H9 (cell line): ENCODE measurements around the gene MLIP. TPM values are rescaled to one million over a fixed set of nuclear protein-coding genes. Genes with fewer than 3 reads are reported as not detected.

Source experiments
- DNase-seq: peaks from one replicate; pipeline ENCODE4 v3.0.0-alpha.2; 2017
- H2AFZ ChIP-seq: one replicate; pipeline ENCODE4 v1.6.1; 2013; ENCODE audit warnings: mild to moderate bottlenecking, low read length, control low read depth, moderate library complexity
- H2AK5ac ChIP-seq: 2 replicates; pipeline ENCODE4 v1.6.1; 2013; ENCODE audit warnings: low read length, control low read depth, mixed read lengths; ENCODE audit not compliant: insufficient read length
- H2BK120ac ChIP-seq: one replicate; pipeline ENCODE4 v1.6.1; 2013; ENCODE audit warnings: low read depth, mild to moderate bottlenecking, low read length, control low read depth, inconsistent platforms; ENCODE audit not compliant: poor library complexity, severe bottlenecking
- H2BK12ac ChIP-seq: 2 replicates; pipeline ENCODE4 v1.6.1; 2013; ENCODE audit warnings: low read length, control low read depth, mixed read lengths, low read depth; ENCODE audit not compliant: insufficient read length
- H2BK15ac ChIP-seq: 2 replicates; pipeline ENCODE4 v1.6.1; 2013; ENCODE audit warnings: low read depth, low read length, control low read depth
- H2BK20ac ChIP-seq: one replicate; pipeline ENCODE4 v1.6.1; 2013; ENCODE audit warnings: low read depth, mild to moderate bottlenecking, low read length, control low read depth, inconsistent platforms; ENCODE audit not compliant: poor library complexity, severe bottlenecking
- H2BK5ac ChIP-seq: 2 replicates; pipeline ENCODE4 v1.6.1; 2013; ENCODE audit warnings: low read length, control low read depth, mixed read lengths; ENCODE audit not compliant: insufficient read length
- H3K14ac ChIP-seq: 2 replicates; pipeline ENCODE4 v1.6.1; 2013; ENCODE audit warnings: low read length, control low read depth; ENCODE audit not compliant: insufficient read depth
- H3K18ac ChIP-seq: 2 replicates; pipeline ENCODE4 v1.6.1; 2013; ENCODE audit warnings: low read depth, mild to moderate bottlenecking, mixed read lengths, low read length, control low read depth; ENCODE audit not compliant: insufficient read length
- H3K23ac ChIP-seq: 2 replicates; pipeline ENCODE4 v1.6.1; 2013; ENCODE audit warnings: low read length, control low read depth, mixed read lengths, low read depth; ENCODE audit not compliant: insufficient read length
- H3K23me2 ChIP-seq: 2 replicates; pipeline ENCODE4 v1.6.1; 2013; ENCODE audit warnings: low read depth, mild to moderate bottlenecking, mixed read lengths, low read length, control low read depth; ENCODE audit not compliant: insufficient read length, poor library complexity, severe bottlenecking
- H3K27ac ChIP-seq: 2 replicates; pipeline ENCODE4 v1.5.1; 2013; ENCODE audit warnings: low read length, control low read depth, mixed read lengths, low read depth; ENCODE audit not compliant: insufficient read length
- H3K27me3 ChIP-seq: 2 replicates; pipeline ENCODE4 v1.6.1; 2013; ENCODE audit warnings: low read length, control low read depth, inconsistent platforms; ENCODE audit not compliant: insufficient read depth
- H3K4ac ChIP-seq: 2 replicates; pipeline ENCODE4 v1.6.1; 2013; ENCODE audit warnings: low read depth, mild to moderate bottlenecking, control low read depth, inconsistent platforms, low read length, moderate library complexity
- H3K4me1 ChIP-seq: 2 replicates; pipeline ENCODE4 v1.6.1; 2013; ENCODE audit warnings: low read length, control low read depth, inconsistent platforms; ENCODE audit not compliant: insufficient read depth
- H3K4me2 ChIP-seq: 2 replicates; pipeline ENCODE4 v1.6.1; 2013; ENCODE audit warnings: low read length, control low read depth, mixed read lengths; ENCODE audit not compliant: insufficient read length, insufficient read depth
- H3K56ac ChIP-seq: 2 replicates; pipeline ENCODE4 v1.6.1; 2013; ENCODE audit warnings: low read depth, mild to moderate bottlenecking, mixed read lengths, low read length, control low read depth; ENCODE audit not compliant: insufficient read length
- H3K79me1 ChIP-seq: 2 replicates; pipeline ENCODE4 v1.6.1; 2013; ENCODE audit warnings: low read depth, mild to moderate bottlenecking, moderate library complexity, low read length, control low read depth, inconsistent platforms; ENCODE audit not compliant: insufficient read depth, poor library complexity, severe bottlenecking
- H3K79me2 ChIP-seq: 2 replicates; pipeline ENCODE4 v1.6.1; 2013; ENCODE audit warnings: low read length, control low read depth, inconsistent platforms; ENCODE audit not compliant: insufficient read depth
- H3K9ac ChIP-seq: 2 replicates; pipeline ENCODE4 v1.6.1; 2013; ENCODE audit warnings: low read length, control low read depth, mixed read lengths; ENCODE audit not compliant: insufficient read length; ENCODE audit errors: extremely low read depth
- H3K9me3 ChIP-seq: one replicate; pipeline ENCODE4 v1.6.1; 2013; ENCODE audit warnings: low read depth, low read length, inconsistent platforms; ENCODE audit not compliant: control insufficient read depth
- H3T11ph ChIP-seq: one replicate; pipeline ENCODE4 v1.6.1; 2013; ENCODE audit warnings: mild to moderate bottlenecking, low read length, control low read depth, inconsistent platforms
- H4K20me1 ChIP-seq: one replicate; pipeline ENCODE4 v1.6.1; 2013; ENCODE audit not compliant: control insufficient read depth, insufficient read length, insufficient read depth
- H4K5ac ChIP-seq: 2 replicates; pipeline ENCODE4 v1.6.1; 2013; ENCODE audit warnings: low read depth, mild to moderate bottlenecking, mixed read lengths, low read length, control low read depth; ENCODE audit not compliant: insufficient read length
- H4K8ac ChIP-seq: replicated peaks from 2 replicates; pipeline ENCODE4 v1.6.1; 2013; ENCODE audit warnings: low read length, control low read depth, mixed read lengths, low read depth; ENCODE audit not compliant: insufficient read length
- H4K91ac ChIP-seq: 2 replicates; pipeline ENCODE4 v1.6.1; 2013; ENCODE audit warnings: low read depth, mild to moderate bottlenecking, moderate library complexity, mixed read lengths, low read length, control low read depth; ENCODE audit not compliant: insufficient read length
- H3K27ac Mint-ChIP-seq, 3 experiments: 2 replicates in 2 of 3; 3 replicates in 1 of 3; pipeline ENCODE4 v1.8.0; 2020 to 2021; ENCODE audit warnings: mixed read lengths in 3 of 3, mild to moderate bottlenecking in 1 of 3, moderate library complexity in 1 of 3
- H3K27me3 Mint-ChIP-seq: 2 replicates; pipeline ENCODE4 v1.8.0; 2021; ENCODE audit warnings: low read depth, mild to moderate bottlenecking, moderate library complexity, mixed read lengths
- H3K36me3 Mint-ChIP-seq, 3 experiments: 2 replicates in 2 of 3; 3 replicates in 1 of 3; pipeline ENCODE4 v1.8.0; 2020 to 2021; ENCODE audit warnings: low read depth in 3 of 3, mixed read lengths in 3 of 3; ENCODE audit not compliant: insufficient read depth in 1 of 3
- H3K4me1 Mint-ChIP-seq, 2 experiments: 2 replicates each; pipeline ENCODE4 v1.8.0; 2020; ENCODE audit warnings: mixed read lengths in 2 of 2
- H3K4me3 Mint-ChIP-seq, 2 experiments: 2 replicates in 1 of 2; 3 replicates in 1 of 2; pipeline ENCODE4 v1.8.0; 2020 to 2021; ENCODE audit warnings: mild to moderate bottlenecking in 2 of 2, mixed read lengths in 2 of 2, moderate library complexity in 1 of 2
- H3K9me3 Mint-ChIP-seq, 2 experiments: 2 replicates in 1 of 2; 3 replicates in 1 of 2; pipeline ENCODE4 v1.8.0; 2020; ENCODE audit warnings: mild to moderate bottlenecking in 2 of 2, mixed read lengths in 2 of 2, moderate library complexity in 1 of 2
- WGBS: extraction: QIAGEN DNeasy Blood & Tissue Kit; methylation state at CpG from one replicate; pipeline ENCODE4 v1.1.7; 2013; ENCODE audit warnings: missing lambda C conversion rate, low lambda C conversion rate, mixed read lengths; ENCODE audit not compliant: insufficient read length; ENCODE audit errors: extremely low coverage; 5-methylcytosine and 5-hydroxymethylcytosine counted together
- total RNA-seq: library from RNA; stranded (reverse); gene quantifications from 2 replicates; pipeline ENCODE4 v1.2.1, GENCODE V29; 2021
- TF ChIP-seq, protein P1 (sequence below): fragments of 200-600 bp; sonication (generic); conservative IDR thresholded peaks from 3 replicates; pipeline ENCODE4 v1.8.0; 2021; ENCODE audit warnings: antibody characterized with exemption, mild to moderate bottlenecking

Gene MLIP
- total RNA-seq, 1 experiment from 2014 or later = not detected

DNA sequence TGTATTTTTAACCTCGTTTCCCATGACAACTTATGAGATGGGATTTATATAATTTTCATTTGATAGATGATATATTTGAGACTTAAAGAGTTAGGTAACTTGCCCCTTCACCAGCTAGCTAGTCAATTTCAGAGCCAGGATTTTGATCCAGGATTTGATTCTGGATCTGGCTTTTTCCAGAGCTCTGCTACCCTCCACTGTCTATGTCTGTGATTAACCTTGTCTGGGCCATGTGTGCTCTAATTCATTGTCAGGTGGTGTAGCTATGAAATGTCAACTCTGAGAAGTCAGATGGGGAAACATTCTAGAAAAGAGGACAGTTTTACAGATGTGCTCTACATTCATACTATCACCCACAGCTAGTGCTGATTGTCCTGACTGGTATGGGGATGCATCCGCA is 42.5 kb upstream of the MLIP start:
- Histone ChIP-seq H3K4ac (no peak overlapping the region), H3K56ac (no peak overlapping the region), H3K4me2 (no peak overlapping the region), H3K23me2 (no peaks in the 10 kb centered on the region), H2BK120ac (no peak overlapping the region), H2AFZ (no peak overlapping the region), H3K23ac (no peak overlapping the region), H3K9me3 (no peaks in the 10 kb centered on the region), H4K91ac (no peak overlapping the region), H2AK5ac (no peak overlapping the region), H4K5ac (no peak overlapping the region), H3K27me3 (no peaks in the 10 kb centered on the region), H3T11ph (no peak overlapping the region), H2BK5ac (no peak overlapping the region), H3K4me1 (no peaks in the 10 kb centered on the region; the same call in 1 of the 2 replicates), H2BK12ac (no peak overlapping the region), H3K9ac (no peak overlapping the region), H4K8ac (no peak overlapping the region), H3K27ac (no peak overlapping the region), H3K79me2 (no peaks in the 10 kb centered on the region), H2BK20ac (no peak overlapping the region), H2BK15ac (no peak overlapping the region), H3K14ac (no peak overlapping the region), H3K79me1 (no peaks in the 10 kb centered on the region), H3K18ac (no peak overlapping the region), H4K20me1 (no peaks in the 10 kb centered on the region)
- no peak overlapping the region for H3K4me3 Mint-ChIP-seq
- TF ChIP-seq, protein P1, sequence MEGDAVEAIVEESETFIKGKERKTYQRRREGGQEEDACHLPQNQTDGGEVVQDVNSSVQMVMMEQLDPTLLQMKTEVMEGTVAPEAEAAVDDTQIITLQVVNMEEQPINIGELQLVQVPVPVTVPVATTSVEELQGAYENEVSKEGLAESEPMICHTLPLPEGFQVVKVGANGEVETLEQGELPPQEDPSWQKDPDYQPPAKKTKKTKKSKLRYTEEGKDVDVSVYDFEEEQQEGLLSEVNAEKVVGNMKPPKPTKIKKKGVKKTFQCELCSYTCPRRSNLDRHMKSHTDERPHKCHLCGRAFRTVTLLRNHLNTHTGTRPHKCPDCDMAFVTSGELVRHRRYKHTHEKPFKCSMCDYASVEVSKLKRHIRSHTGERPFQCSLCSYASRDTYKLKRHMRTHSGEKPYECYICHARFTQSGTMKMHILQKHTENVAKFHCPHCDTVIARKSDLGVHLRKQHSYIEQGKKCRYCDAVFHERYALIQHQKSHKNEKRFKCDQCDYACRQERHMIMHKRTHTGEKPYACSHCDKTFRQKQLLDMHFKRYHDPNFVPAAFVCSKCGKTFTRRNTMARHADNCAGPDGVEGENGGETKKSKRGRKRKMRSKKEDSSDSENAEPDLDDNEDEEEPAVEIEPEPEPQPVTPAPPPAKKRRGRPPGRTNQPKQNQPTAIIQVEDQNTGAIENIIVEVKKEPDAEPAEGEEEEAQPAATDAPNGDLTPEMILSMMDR = no peak
- no peaks in the 10 kb centered on the region for H3K27me3 Mint-ChIP-seq
- no peak overlapping the region for H3K27ac Mint-ChIP-seq
- H3K36me3 Mint-ChIP-seq = no peaks in the 10 kb centered on the region
- DNase-seq = no peak
- H3K9me3 Mint-ChIP-seq = no peaks in the 10 kb centered on the region
- H3K4me1 Mint-ChIP-seq = peaks cover 18 to 19% of the 10 kb centered on the region in 2 experiments
- no CpG with 5 or more reads among the region's 2 CpGs for WGBS
